Liver (tissue), 9 donors: ENCODE measurements around the gene CLCN7. TPM values are rescaled to one million over a fixed set of nuclear protein-coding genes. Genes with fewer than 3 reads are reported as not detected.

ENCODE experiments used
- DNase-seq: peaks from one replicate; pipeline ENCODE4 v3.0.0-alpha.2; 2017; ENCODE audit warnings: low spot score
- H3K27ac ChIP-seq, 2 donors: one replicate each; pipeline ENCODE4 v1.7.0; 2013; ENCODE audit warnings: inconsistent platforms in 2 of 2, low read length in 2 of 2, control low read depth in 1 of 2, low read depth in 1 of 2, mild to moderate bottlenecking in 1 of 2
- H3K27me3 ChIP-seq, 4 donors: one replicate each; pipeline versions ENCODE4 v1.6.1 to v1.7.0; 2013; ENCODE audit warnings: low read length in 3 of 4, inconsistent platforms in 1 of 4, mild to moderate bottlenecking in 1 of 4, moderate library complexity in 1 of 4; ENCODE audit not compliant: control insufficient read depth in 4 of 4, insufficient read depth in 4 of 4
- H3K36me3 ChIP-seq, 4 donors: one replicate each; pipeline versions ENCODE4 v1.6.1 to v1.7.0; 2013; ENCODE audit warnings: low read length in 3 of 4, mild to moderate bottlenecking in 3 of 4, low read depth in 1 of 4, moderate library complexity in 1 of 4; ENCODE audit not compliant: control insufficient read depth in 4 of 4, insufficient read depth in 3 of 4
- H3K4me1 ChIP-seq, 4 donors: one replicate each; pipeline versions ENCODE4 v1.6.1 to v1.7.0; 2013; ENCODE audit warnings: low read length in 3 of 4, mild to moderate bottlenecking in 3 of 4, moderate library complexity in 1 of 4; ENCODE audit not compliant: control insufficient read depth in 4 of 4, insufficient read depth in 4 of 4
- H3K4me3 ChIP-seq, 3 donors: one replicate each; pipeline versions ENCODE4 v1.6.1 to v1.7.0; 2013; ENCODE audit warnings: low read length in 3 of 3, control low read depth in 1 of 3, low read depth in 1 of 3, mild to moderate bottlenecking in 1 of 3
- H3K9ac ChIP-seq, 2 donors: one replicate each; pipeline ENCODE4 v1.7.0; 2013; ENCODE audit warnings: low read length in 2 of 2, mild to moderate bottlenecking in 2 of 2, moderate library complexity in 2 of 2, control low read depth in 1 of 2, low read depth in 1 of 2
- H3K9me3 ChIP-seq, 4 donors: one replicate each; pipeline versions ENCODE4 v1.6.1 to v1.7.0; 2013; ENCODE audit warnings: low read length in 3 of 4; ENCODE audit not compliant: control insufficient read depth in 4 of 4
- CTCF ChIP-seq: fragments of 150-350 bp; IDR thresholded peaks from 2 replicates; pipeline ENCODE4 v1.5.1; 2017; ENCODE audit warnings: improper control_type of control experiment, low read depth, low read length; ENCODE audit not compliant: missing input control
- EGR1 ChIP-seq, 2 donors: IDR thresholded peaks; 2 replicates each; pipeline ENCODE4 v1.6.1; 2016 to 2018; ENCODE audit warnings: antibody characterized with exemption in 2 of 2, low read depth in 2 of 2
- FOXA1 ChIP-seq: IDR thresholded peaks from 2 replicates; pipeline ENCODE4 v1.6.1; 2016; ENCODE audit warnings: antibody characterized with exemption
- FOXA2 ChIP-seq: IDR thresholded peaks from 2 replicates; pipeline ENCODE4 v1.6.1; 2016; ENCODE audit warnings: antibody characterized with exemption
- HNF4G ChIP-seq: IDR thresholded peaks from 2 replicates; pipeline ENCODE4 v1.6.1; 2016; ENCODE audit warnings: antibody characterized with exemption
- JUND ChIP-seq, 2 donors: IDR thresholded peaks; 2 replicates each; pipeline ENCODE4 v1.6.1; 2016; ENCODE audit warnings: antibody characterized with exemption in 2 of 2
- NR2F2 ChIP-seq: IDR thresholded peaks from 2 replicates; pipeline ENCODE4 v1.6.1; 2016; ENCODE audit warnings: antibody characterized with exemption
- RAD21 ChIP-seq, 2 donors: IDR thresholded peaks; 2 replicates each; pipeline ENCODE4 v1.6.1; 2016; ENCODE audit warnings: antibody characterized with exemption in 2 of 2, mild to moderate bottlenecking in 2 of 2
- REST ChIP-seq: IDR thresholded peaks from 2 replicates; pipeline ENCODE4 v1.6.1; 2016; ENCODE audit warnings: antibody characterized with exemption, mild to moderate bottlenecking
- RXRA ChIP-seq, 2 donors: IDR thresholded peaks; 2 replicates each; pipeline ENCODE4 v1.6.1; 2017 to 2018; ENCODE audit warnings: antibody characterized with exemption in 2 of 2, mild to moderate bottlenecking in 1 of 2
- TAF1 ChIP-seq: conservative IDR thresholded peaks from 2 replicates; pipeline ENCODE4 v1.6.1; 2016; ENCODE audit warnings: antibody characterized with exemption, mild to moderate bottlenecking
- YY1 ChIP-seq: IDR thresholded peaks from 2 replicates; pipeline ENCODE4 v1.6.1; 2016; ENCODE audit warnings: antibody characterized with exemption, mild to moderate bottlenecking
- ZBTB33 ChIP-seq: IDR thresholded peaks from 2 replicates; pipeline ENCODE4 v1.6.1; 2016; ENCODE audit warnings: antibody characterized with exemption
- WGBS: extraction: QIAGEN DNeasy Blood & Tissue Kit; methylation state at CpG from one replicate; pipeline ENCODE4 v1.1.7; 2013; 5-methylcytosine and 5-hydroxymethylcytosine counted together
- polyA plus RNA-seq, 2 donors: library from polyadenylated mRNA; stranded (reverse) in 1 of 2; unstranded in 1 of 2; fragments of 200-250 nt in 1 of 2; fragments of >200 nt in 1 of 2; fragmentation: Nextera tagmentation in 1 of 2; extraction: Ambion mirVana in 1 of 2; gene quantifications; one replicate each; pipeline versions ENCODE4 v1.2.1 to v1.2.3, GENCODE V29; 2013 to 2015
- total RNA-seq, 2 donors: library from RNA; depleted of rRNA; stranded (reverse); fragments of >200 nt; gene quantifications; one replicate each; pipeline ENCODE4 v1.2.3, GENCODE V29; 2014
- donor health status: healthy.
- donor health status: healthy.
- donor health status: healthy.
- donor health status: healthy.
- donor health status: healthy.

The CLCN7 gene
- total and polyA plus RNA-seq, 4 donors = 13.9 to 36.2 (median 30.2) TPM

- TF ChIP-seq CTCF (no peak), EGR1 (IDR thresholded peaks at IDR 0.05; ENCODE audit: low read depth in 2 of 2) (no peak), YY1 (no peak), RXRA (IDR thresholded peaks at IDR 0.05) (no peak), HNF4G (no peak), FOXA1 (no peak)
These were observed 45.2 kb downstream of the CLCN7 start (continued) for GRCh38 chr16:1429631-1430030.

- Histone ChIP-seq H3K27me3 (no peaks in the 10 kb centered on the region), H3K9me3 (no peaks in the 10 kb centered on the region), H3K9ac (no peak overlapping the region), H3K36me3 (no peaks in the 10 kb centered on the region), H3K4me1 (peaks cover 5 to 14% (median 9%) of the 10 kb centered on the region in 4 donors), H3K4me3 (no peak overlapping the region), H3K27ac (no peak overlapping the region)
- WGBS = 88% methylated on average over 11 of the region's 11 CpGs
- TF ChIP-seq RXRA (IDR thresholded peaks at IDR 0.05) (no peak), RAD21 (IDR thresholded peaks at IDR 0.05) (no peak), NR2F2 (no peak), YY1 (no peak), JUND (IDR thresholded peaks at IDR 0.05) (no peak), FOXA2 (no peak), ZBTB33 (no peak), REST (no peak)
- DNase-seq = no peak
These were observed 45.8 kb downstream of the CLCN7 start for GRCh38 chr16:1429012-1429411.

GRCh38 chr16:1428511-1428910 lies 46.3 kb downstream of the CLCN7 start:
- 58% methylated on average over 21 of the region's 21 CpGs for WGBS
- Histone ChIP-seq H3K4me3 (no peak overlapping the region), H3K27me3 (no peaks in the 10 kb centered on the region), H3K4me1 (peaks cover 5 to 14% (median 9%) of the 10 kb centered on the region in 4 donors), H3K9me3 (no peaks in the 10 kb centered on the region), H3K36me3 (no peaks in the 10 kb centered on the region), H3K27ac (no peak overlapping the region), H3K9ac (no peak overlapping the region)
- TF ChIP-seq TAF1 = no peak
- peak in 1 of 2 donors; percentile 22 for TF ChIP-seq RAD21 (IDR thresholded peaks at IDR 0.05)
- DNase-seq = peak; percentile 50
